ENCODE results near the gene TACC2.
"Not testable (repeated sequence)": the region's sequence is repeated elsewhere in the genome, so short reads cannot be mapped to it uniquely, and the experiment has no call there.

Gene TACC2

DNA sequence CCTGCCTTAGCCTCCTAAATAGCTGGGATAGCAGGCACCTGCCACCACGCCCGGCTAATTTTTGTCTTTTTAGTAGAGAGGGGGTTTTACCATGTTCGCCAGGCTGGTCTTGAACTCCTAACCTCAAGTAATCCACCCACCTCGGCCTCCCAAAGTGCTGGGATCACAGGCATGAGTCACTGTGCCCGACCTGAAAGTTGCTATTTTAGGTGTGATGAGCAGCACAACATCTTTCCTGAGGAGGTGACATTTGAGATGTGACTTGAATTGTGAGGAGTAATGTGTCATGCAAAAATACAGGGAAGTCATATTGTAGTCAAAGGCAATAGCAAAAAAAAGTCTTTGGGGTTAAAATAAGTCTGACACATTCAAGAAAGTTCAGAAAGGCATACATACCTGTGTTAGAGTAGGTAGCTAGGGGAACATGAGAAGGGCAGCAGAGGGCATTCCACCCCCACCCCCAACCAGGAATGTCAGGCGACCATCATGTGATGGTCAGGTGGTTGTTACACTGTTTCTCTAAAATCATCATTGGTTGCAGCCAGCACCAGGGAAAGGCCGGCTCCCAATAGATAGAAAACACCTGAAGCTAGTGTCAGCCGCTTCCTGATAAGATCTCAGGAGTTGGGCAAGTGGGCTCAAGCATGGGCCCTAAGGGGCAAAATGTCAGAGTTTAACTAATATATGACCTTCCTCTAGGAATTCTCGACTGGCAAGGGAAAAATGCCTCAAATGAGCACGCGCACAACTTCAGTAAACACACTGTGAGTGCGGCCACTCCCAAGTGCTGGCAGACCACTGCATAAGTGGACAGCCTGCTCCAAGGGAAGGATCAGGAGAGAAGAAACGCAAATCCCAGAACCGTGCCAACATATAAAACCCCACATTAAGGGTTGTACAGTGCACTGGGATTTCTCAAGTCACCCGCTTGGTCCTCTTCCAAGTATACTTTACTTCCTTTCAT lies at the start of gene TACC2:
TACC2 (plus strand) TSS at position 803 of the 964 bp plus-strand sequence. CDS start 32,819 bp downstream, outside the sequence.
- no peak for DNase-seq (ENCODE audit: low read depth)

- DNase-seq (ENCODE audit: low read depth), result no peak
Observed at GRCh38 chr10:121941532-121941931, 47.4 kb upstream of the TACC2 start.

- DNase-seq (ENCODE audit: low read depth), result no peak
Observed at GRCh38 chr10:121942749-121943416, 46.1 kb upstream of the TACC2 start.

GRCh38 chr10:121947343-121948330 lies 41.3 kb upstream of the TACC2 start:
- no peak for DNase-seq (ENCODE audit: low read depth)

GRCh38 chr10:121949049-121949448 lies 39.9 kb upstream of the TACC2 start:
- DNase-seq (ENCODE audit: low read depth), result no peak

GRCh38 chr10:121949451-121949850 lies 39.5 kb upstream of the TACC2 start:
- no peak for DNase-seq (ENCODE audit: low read depth)

DNA sequence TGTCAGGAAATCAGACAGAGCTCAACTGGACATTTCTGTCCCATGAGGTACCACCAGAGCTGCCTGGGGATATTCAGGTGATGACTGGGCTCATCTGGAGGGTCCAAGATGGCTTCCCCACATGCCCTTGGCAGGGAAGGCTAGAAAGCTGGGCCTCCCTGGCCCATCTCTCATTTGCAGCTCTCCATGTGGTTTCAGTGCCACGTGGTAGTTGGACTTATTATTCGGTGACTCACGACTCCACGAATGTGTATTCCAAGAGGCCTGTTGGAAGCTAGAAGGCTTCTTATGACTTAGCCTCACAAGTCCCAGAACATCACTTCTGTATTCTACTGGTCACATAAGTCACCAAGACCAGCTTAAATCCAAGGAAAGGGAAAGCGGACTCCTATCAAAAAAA lies 36.7 kb upstream of the TACC2 start:
- no peak for DNase-seq (ENCODE audit: low read depth)

- no peak for DNase-seq (ENCODE audit: low read depth)
Observed at GRCh38 chr10:121956111-121957061, 32.6 kb upstream of the TACC2 start.

GRCh38 chr10:121959671-121960070 lies 29.3 kb upstream of the TACC2 start:
- DNase-seq (ENCODE audit: low read depth), result no peak

- DNase-seq (ENCODE audit: low read depth), result no peak
Observed at GRCh38 chr10:121961456-121961855, 27.5 kb upstream of the TACC2 start.

DNA sequence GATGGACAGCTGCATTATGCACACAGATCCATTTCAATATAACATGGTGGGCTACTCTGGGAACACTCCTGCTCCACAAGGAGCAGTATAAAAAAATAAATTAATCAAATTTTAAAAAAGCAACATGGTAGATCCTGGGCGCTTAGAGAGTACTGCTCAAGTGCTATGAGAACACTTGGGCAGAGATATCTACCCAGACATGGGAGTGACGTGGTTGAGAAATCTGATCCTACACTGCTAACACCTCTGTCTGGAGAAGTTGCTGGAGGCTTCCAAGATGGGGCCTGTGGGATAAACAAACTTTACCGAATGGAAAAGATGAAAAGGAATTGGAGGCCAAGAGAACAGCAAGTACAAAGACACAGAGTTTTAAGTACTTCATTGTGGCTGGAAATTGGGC lies 23.0 kb upstream of the TACC2 start:
- DNase-seq (ENCODE audit: low read depth), result no peak

DNA sequence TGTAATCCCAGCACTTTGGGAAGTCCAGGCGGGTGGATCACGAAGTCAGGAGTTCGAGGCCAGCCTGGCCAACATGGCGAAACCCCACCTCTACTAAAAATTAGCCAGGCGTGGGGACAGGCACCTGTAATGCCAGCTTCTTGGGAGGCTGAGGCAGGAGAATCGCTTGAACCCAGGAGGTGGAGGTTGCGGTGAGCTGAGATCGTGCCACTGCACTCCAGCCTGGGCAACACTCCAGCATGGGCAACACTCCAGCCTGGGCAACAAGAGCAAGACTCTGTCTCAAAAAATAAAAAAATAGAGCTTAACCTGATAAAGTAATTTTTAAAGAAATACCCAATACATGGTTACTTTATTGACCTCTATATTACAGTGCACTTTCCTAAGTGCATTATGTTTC lies 19.9 kb upstream of the TACC2 start:
- not testable (repeated sequence) for DNase-seq (ENCODE audit: low read depth)

DNA sequence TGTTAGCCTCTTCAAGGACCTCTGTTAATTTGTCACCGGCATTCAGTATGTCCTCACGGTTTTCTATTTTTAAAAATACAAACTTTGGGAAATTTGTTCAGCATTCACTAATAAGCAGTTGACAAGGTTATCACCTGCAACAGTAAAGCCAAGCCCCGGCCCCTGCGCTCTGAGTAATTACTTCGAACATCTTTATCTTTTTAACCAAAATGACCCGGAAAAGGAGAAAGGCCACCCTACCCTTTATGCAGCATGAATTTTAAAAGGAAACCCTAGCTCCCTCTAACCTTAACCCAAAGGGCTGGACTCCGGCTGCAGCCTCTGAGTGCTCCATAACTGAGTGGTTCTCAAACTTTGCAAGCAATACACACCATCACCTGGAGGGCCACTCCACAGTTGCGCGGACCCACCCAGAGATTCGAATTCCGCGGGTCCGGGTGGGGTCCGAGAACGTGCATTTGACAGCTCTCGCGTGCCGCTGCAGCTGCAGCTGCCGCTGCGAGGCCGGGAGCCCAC lies 14.9 kb upstream of the TACC2 start:
- DNase-seq (ENCODE audit: low read depth), result no peak

- DNase-seq (ENCODE audit: low read depth), result peak; percentile 20
Observed at GRCh38 chr10:121974535-121975294, 14.2 kb upstream of the TACC2 start, which contains the start of gene NSMCE4A. TSS of gene NSMCE4A (minus strand) at chr10:121975217. CDS start at chr10:121975165, 52 bp downstream.

GRCh38 chr10:121975295-121976086 lies 13.5 kb upstream of the TACC2 start:
- DNase-seq (ENCODE audit: low read depth), result no peak

- DNase-seq (ENCODE audit: low read depth), result no peak
Observed at GRCh38 chr10:121976607-121977006, 12.4 kb upstream of the TACC2 start.

GRCh38 chr10:121978511-121978910 lies 10.5 kb upstream of the TACC2 start:
- no peak for DNase-seq (ENCODE audit: low read depth)

DNA sequence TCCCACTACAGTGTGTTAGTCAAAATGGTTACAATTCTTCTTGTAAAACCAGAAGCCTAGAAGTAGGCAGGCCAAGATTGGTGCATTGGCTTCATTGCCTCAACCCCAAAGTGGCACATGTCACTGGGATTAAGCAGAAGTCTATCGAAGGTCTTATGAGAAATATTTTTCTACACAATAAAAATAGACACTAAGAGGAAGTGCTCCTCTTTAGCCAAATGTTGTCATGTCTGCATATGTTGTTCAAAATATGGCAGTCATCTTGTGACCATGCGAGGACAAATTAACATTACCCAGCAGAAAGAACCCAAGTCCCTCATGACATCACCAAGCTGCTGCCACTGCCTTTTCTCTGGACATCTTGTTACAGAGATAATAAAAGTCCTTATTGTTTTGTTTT lies 7.6 kb upstream of the TACC2 start:
- DNase-seq (ENCODE audit: low read depth), result no peak

- DNase-seq (ENCODE audit: low read depth), result no peak
Observed at GRCh38 chr10:121983852-121984251, 5.1 kb upstream of the TACC2 start.

Data from T-helper 22 cell (primary cell).